ENCODE measurements around the gene GPC4. TPM values are rescaled to one million over a fixed set of nuclear protein-coding genes. Genes with fewer than 3 reads are reported as not detected.
A peak's percentile ranks its signal among the peaks of the same experiment; 100 is the strongest.

Gene GPC4
- total RNA-seq, 1 donor from 2014 or later = 69.0 TPM

DNA sequence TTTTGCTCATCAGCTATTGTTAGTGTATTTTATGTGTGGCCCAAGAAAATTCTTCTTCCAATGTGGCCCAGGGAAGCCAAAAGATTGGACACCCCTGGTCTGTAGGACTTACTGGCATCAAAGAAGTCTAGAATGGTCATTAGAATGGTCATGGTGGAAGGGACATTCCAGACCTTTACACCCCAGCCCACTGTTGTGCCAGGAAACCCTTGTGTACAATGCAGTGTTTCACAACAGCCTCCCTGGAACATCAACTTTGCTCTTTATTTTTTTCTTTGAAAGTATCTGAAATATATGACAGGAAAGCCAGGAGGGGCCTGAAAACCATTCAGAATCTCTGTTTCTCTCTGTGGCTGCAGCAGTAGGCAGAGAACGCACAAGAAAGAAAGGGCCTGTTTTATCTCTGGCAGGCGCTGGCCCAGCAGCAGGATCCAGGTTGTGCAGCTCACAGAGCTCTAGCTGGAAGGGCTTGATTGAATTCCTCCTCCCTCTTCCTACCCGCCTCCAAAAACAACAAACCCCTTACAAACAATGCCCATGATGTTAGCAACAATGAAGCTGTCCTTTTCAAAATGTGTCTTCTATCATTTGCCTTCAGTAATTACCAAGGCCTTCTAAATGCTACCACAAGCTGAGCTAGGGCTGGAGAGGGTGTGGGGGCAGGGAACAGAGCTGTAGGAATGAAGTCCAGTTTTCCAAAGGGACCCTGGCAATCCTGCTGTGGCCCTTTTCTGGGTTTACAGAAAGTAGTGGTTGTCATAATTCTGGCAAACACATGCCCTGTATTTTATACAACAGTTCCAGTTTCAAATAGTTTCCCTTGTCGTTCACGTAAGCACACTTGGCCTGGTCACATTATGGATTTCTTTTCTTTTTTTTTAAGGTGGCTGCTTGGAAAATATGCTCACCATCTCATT, 164.8 kb downstream of the GPC4 start:
- no peak for DNase-seq (ENCODE audit: extremely low spot score, unreplicated experiment)
- peak overlapping the region; percentile 23 for H3K4me3 Mint-ChIP-seq
- H3K36me3 Mint-ChIP-seq = no peaks in the 10 kb centered on the region
- H3K27me3 Mint-ChIP-seq = no peaks in the 10 kb centered on the region
- peaks cover 18% of the 10 kb centered on the region for H3K9me3 Mint-ChIP-seq
- H3K4me1 Mint-ChIP-seq (ENCODE audit: unreplicated experiment) = peaks cover 27% of the 10 kb centered on the region
- TF ChIP-seq, protein P1, sequence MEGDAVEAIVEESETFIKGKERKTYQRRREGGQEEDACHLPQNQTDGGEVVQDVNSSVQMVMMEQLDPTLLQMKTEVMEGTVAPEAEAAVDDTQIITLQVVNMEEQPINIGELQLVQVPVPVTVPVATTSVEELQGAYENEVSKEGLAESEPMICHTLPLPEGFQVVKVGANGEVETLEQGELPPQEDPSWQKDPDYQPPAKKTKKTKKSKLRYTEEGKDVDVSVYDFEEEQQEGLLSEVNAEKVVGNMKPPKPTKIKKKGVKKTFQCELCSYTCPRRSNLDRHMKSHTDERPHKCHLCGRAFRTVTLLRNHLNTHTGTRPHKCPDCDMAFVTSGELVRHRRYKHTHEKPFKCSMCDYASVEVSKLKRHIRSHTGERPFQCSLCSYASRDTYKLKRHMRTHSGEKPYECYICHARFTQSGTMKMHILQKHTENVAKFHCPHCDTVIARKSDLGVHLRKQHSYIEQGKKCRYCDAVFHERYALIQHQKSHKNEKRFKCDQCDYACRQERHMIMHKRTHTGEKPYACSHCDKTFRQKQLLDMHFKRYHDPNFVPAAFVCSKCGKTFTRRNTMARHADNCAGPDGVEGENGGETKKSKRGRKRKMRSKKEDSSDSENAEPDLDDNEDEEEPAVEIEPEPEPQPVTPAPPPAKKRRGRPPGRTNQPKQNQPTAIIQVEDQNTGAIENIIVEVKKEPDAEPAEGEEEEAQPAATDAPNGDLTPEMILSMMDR (conservative IDR thresholded peaks at IDR 0.05) = no peak
- peak overlapping the region; percentile 39 for H3K27ac Mint-ChIP-seq

Other genes starting within 250 kb of the GPC4 start
- not detected in 2 replicates for gene TFDP3, start 197.1 kb downstream of the GPC4 start, total RNA-seq (ENCODE audit: low replicate concordance)